Measurements from ENCODE around the gene PKD1L1. TPM values are rescaled to one million over a fixed set of nuclear protein-coding genes. Genes with fewer than 3 reads are reported as not detected.

Gene PKD1L1
- total RNA-seq, 2 donors from 2014 or later: 0.40 to 1.2 TPM

- no peak for DNase-seq
- Histone ChIP-seq H3K4me1 (no peaks in the 10 kb centered on the region), H3K4me3 (no peak overlapping the region), H3K27ac (no peak overlapping the region), H3K9me3 (no peaks in the 10 kb centered on the region), H3K27me3 (no peaks in the 10 kb centered on the region), H3K9ac (ENCODE audit: low read depth in 2 of 2, low read length in 2 of 2) (no peak overlapping the region), H3K36me3 (no peaks in the 10 kb centered on the region)
- intact Hi-C loops (cut with DNase I): no loop called here
- TF ChIP-seq CTCF (IDR thresholded peaks at IDR 0.05): no peak
Observed at GRCh38 chr7:47778153-47778661, 170.1 kb downstream of the PKD1L1 start.

- H3K4me3 ChIP-seq: no peak overlapping the region
- H3K9me3 ChIP-seq: no peaks in the 10 kb centered on the region
- H3K27ac ChIP-seq: no peak overlapping the region
- TF ChIP-seq CTCF (IDR thresholded peaks at IDR 0.05): no peak
- H3K9ac ChIP-seq (ENCODE audit: low read depth in 2 of 2, low read length in 2 of 2): no peak overlapping the region
- DNase-seq: no peak
- H3K27me3 ChIP-seq: no peaks in the 10 kb centered on the region
- H3K36me3 ChIP-seq: no peaks in the 10 kb centered on the region
- H3K4me1 ChIP-seq: no peaks in the 10 kb centered on the region
- intact Hi-C loops (cut with DNase I): no loop called here
Observed at GRCh38 chr7:47777531-47778152, 170.6 kb downstream of the PKD1L1 start.

- TF ChIP-seq CTCF (IDR thresholded peaks at IDR 0.05): no peak
- no peaks in the 10 kb centered on the region for H3K4me1 ChIP-seq
- no peak for DNase-seq
- no peaks in the 10 kb centered on the region for H3K27me3 ChIP-seq
- no peak overlapping the region for H3K9ac ChIP-seq (ENCODE audit: low read depth in 2 of 2, low read length in 2 of 2)
- no peaks in the 10 kb centered on the region for H3K9me3 ChIP-seq
- H3K27ac ChIP-seq: no peak overlapping the region
- H3K36me3 ChIP-seq: no peaks in the 10 kb centered on the region
- intact Hi-C loops (cut with DNase I): no loop called here
- H3K4me3 ChIP-seq: no peak overlapping the region
Observed at GRCh38 chr7:47776335-47776734, 171.9 kb downstream of the PKD1L1 start.

- Histone ChIP-seq H3K4me1 (no peaks in the 10 kb centered on the region), H3K36me3 (no peaks in the 10 kb centered on the region), H3K4me3 (no peak overlapping the region), H3K9me3 (no peaks in the 10 kb centered on the region), H3K27ac (no peak overlapping the region), H3K9ac (ENCODE audit: low read depth in 2 of 2, low read length in 2 of 2) (no peak overlapping the region), H3K27me3 (no peaks in the 10 kb centered on the region)
- DNase-seq: no peak
- intact Hi-C loops (cut with DNase I): no loop called here
- no peak for TF ChIP-seq CTCF (IDR thresholded peaks at IDR 0.05)
Observed at GRCh38 chr7:47775238-47775637, 173.0 kb downstream of the PKD1L1 start.

GRCh38 chr7:47772492-47772891, 175.8 kb downstream of the PKD1L1 start:
- H3K9me3 ChIP-seq: no peaks in the 10 kb centered on the region
- H3K9ac ChIP-seq (ENCODE audit: low read depth in 2 of 2, low read length in 2 of 2): no peak overlapping the region
- no peaks in the 10 kb centered on the region for H3K27me3 ChIP-seq
- H3K27ac ChIP-seq: no peak overlapping the region
- H3K4me1 ChIP-seq: no peaks in the 10 kb centered on the region
- no peaks in the 10 kb centered on the region for H3K36me3 ChIP-seq
- no peak overlapping the region for H3K4me3 ChIP-seq
- no peak for DNase-seq
- no peak for TF ChIP-seq CTCF (IDR thresholded peaks at IDR 0.05)
- intact Hi-C loops (cut with DNase I): no loop called here
